ENCODE results near the gene VPS25.

The VPS25 gene

DNA sequence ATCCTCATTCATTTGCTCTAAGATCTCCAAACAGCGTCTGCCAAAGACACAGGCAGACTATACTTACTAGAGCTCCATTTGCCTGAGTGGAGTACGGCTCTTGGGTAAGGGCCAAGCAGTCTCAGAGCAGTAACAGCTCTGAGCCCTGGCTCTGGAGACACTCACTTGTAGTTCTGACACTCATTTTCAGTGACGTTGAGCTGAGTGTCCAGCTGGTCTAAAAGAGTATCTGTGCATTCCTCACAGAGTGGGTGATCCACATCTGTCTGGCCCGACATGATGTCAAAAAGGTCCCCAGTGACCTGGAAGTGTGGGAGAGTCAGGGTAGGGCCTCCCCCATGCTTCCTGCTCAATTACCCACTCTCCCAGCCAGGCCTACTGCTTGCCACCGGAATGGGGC is 45.1 kb downstream of the VPS25 start:
- Histone ChIP-seq H3K27me3 (ENCODE audit: control insufficient read depth, insufficient read depth, low read length) (no peaks in the 10 kb centered on the region), H3K9me3 (ENCODE audit: control insufficient read depth, low read length) (no peaks in the 10 kb centered on the region), H3K4me3 (ENCODE audit: low read depth, low read length) (no peak overlapping the region), H3K4me2 (ENCODE audit: low read length) (no peak overlapping the region), H3K79me2 (peaks cover 3% of the 10 kb centered on the region), H3K27ac (no peak overlapping the region), H3K9ac (no peak overlapping the region), H2AFZ (no peak overlapping the region), H3K4me1 (no peaks in the 10 kb centered on the region), H3K36me3 (ENCODE audit: control insufficient read depth, insufficient read depth, low read length) (no peaks in the 10 kb centered on the region)
- TF ChIP-seq, protein P1, sequence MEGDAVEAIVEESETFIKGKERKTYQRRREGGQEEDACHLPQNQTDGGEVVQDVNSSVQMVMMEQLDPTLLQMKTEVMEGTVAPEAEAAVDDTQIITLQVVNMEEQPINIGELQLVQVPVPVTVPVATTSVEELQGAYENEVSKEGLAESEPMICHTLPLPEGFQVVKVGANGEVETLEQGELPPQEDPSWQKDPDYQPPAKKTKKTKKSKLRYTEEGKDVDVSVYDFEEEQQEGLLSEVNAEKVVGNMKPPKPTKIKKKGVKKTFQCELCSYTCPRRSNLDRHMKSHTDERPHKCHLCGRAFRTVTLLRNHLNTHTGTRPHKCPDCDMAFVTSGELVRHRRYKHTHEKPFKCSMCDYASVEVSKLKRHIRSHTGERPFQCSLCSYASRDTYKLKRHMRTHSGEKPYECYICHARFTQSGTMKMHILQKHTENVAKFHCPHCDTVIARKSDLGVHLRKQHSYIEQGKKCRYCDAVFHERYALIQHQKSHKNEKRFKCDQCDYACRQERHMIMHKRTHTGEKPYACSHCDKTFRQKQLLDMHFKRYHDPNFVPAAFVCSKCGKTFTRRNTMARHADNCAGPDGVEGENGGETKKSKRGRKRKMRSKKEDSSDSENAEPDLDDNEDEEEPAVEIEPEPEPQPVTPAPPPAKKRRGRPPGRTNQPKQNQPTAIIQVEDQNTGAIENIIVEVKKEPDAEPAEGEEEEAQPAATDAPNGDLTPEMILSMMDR (IDR thresholded peaks at IDR 0.05) = no peak

DNA sequence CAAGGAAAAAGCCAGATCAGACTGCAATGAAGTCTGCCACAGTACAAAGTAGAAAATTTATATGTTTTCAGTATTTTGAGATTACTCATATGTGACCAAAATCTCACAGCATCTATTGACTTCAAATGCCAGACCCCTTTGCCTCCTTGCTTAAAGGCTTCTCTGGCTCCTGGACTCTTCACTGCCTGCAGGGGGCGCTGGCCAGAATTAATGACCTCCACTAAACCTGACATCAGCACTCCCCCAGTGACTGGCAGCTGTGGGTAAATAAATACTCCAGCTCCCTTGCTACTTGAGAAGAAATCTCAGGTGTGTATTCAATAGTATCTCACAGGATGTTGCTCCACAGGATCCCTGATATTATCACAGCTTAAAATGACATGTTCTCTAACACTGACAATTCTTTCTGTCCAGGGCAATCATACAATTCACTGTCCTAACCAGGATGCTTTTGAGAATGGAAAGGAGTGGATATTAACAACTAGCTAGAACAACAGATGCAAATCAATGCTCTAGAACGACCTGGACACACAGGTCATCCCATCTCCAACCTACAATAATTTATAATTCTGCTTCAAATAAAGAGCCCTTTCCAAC is 46.8 kb downstream of the VPS25 start:
- no peak overlapping the region for H3K9ac ChIP-seq
- H3K4me3 ChIP-seq (ENCODE audit: low read depth, low read length) = no peak overlapping the region
- H3K79me2 ChIP-seq = peaks cover 8% of the 10 kb centered on the region
- TF ChIP-seq, protein P1 (IDR thresholded peaks at IDR 0.05) = peak; percentile 40
- no peak overlapping the region for H2AFZ ChIP-seq
- H3K27ac ChIP-seq = no peak overlapping the region
- H3K36me3 ChIP-seq (ENCODE audit: control insufficient read depth, insufficient read depth, low read length) = no peaks in the 10 kb centered on the region
- H3K27me3 ChIP-seq (ENCODE audit: control insufficient read depth, insufficient read depth, low read length) = no peaks in the 10 kb centered on the region
- no peaks in the 10 kb centered on the region for H3K4me1 ChIP-seq
- no peaks in the 10 kb centered on the region for H3K9me3 ChIP-seq (ENCODE audit: control insufficient read depth, low read length)
- no peak overlapping the region for H3K4me2 ChIP-seq (ENCODE audit: low read length)

DNA sequence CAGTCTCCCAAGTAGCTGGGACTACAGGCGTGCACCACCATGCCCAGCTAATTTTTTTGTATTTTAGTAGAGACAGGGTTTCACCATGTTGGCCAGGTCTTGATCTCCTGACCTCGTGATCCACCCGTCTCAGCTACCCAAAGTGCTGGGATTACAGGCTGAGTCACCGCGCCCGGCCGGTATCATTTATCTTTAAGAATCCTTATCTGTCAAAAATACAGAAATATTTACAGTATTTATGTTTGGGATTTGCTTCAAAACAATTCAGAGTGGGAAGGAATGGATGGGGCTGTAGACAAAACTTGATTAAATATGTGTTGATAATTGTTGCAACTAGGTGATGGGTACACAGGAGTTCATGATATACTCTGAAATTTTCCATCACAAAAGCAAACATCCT is 47.9 kb downstream of the VPS25 start:
- Histone ChIP-seq H3K27me3 (ENCODE audit: control insufficient read depth, insufficient read depth, low read length) (no peaks in the 10 kb centered on the region), H3K36me3 (ENCODE audit: control insufficient read depth, insufficient read depth, low read length) (no peaks in the 10 kb centered on the region), H2AFZ (no peak overlapping the region), H3K4me1 (no peaks in the 10 kb centered on the region), H3K4me2 (ENCODE audit: low read length) (no peak overlapping the region), H3K9me3 (ENCODE audit: control insufficient read depth, low read length) (no peaks in the 10 kb centered on the region), H3K9ac (no peak overlapping the region), H3K79me2 (peaks cover 8% of the 10 kb centered on the region), H3K4me3 (ENCODE audit: low read depth, low read length) (no peak overlapping the region), H3K27ac (no peak overlapping the region)
- TF ChIP-seq, protein P1 (IDR thresholded peaks at IDR 0.05) = no peak

DNA sequence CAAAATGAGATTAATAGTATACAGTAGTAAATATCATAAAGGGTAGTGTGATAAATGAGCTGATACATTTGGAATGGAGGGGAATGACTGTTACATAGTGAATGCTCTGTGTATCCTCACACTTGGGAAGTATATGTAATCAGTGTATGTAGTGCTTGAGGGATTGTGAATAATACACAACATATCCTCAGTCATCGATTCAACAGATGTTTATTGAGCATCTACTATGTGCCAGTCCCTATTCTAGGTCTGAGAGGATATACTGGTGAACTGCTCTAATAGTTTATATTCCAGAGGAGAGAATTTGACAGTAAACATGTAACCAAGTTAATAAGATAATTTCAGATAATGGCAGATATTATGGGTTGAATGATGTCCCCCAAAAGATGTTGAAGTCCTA is 54.2 kb downstream of the VPS25 start:
- H3K79me2 ChIP-seq = peaks cover 8% of the 10 kb centered on the region
- no peak overlapping the region for H3K4me2 ChIP-seq (ENCODE audit: low read length)
- no peak overlapping the region for H3K9ac ChIP-seq
- peaks cover 4% of the 10 kb centered on the region for H3K4me1 ChIP-seq
- no peak overlapping the region for H2AFZ ChIP-seq
- no peaks in the 10 kb centered on the region for H3K9me3 ChIP-seq (ENCODE audit: control insufficient read depth, low read length)
- H3K4me3 ChIP-seq (ENCODE audit: low read depth, low read length) = no peak overlapping the region
- no peaks in the 10 kb centered on the region for H3K27me3 ChIP-seq (ENCODE audit: control insufficient read depth, insufficient read depth, low read length)
- TF ChIP-seq, protein P1 (IDR thresholded peaks at IDR 0.05) = no peak
- H3K36me3 ChIP-seq (ENCODE audit: control insufficient read depth, insufficient read depth, low read length) = no peaks in the 10 kb centered on the region
- no peak overlapping the region for H3K27ac ChIP-seq

Measured in parathyroid adenoma (tissue), 2 donors.